HG02798 (cell line): Measurements from ENCODE around the gene CALU.

Experiments
- ATAC-seq: cut with Tn5 transposase; IDR thresholded peaks from one replicate; pipeline ENCODE4 v1.9.1; 2021; ENCODE audit warnings: mild to moderate bottlenecking; ENCODE audit not compliant: unreplicated experiment, poor library complexity

Gene CALU

GRCh38 chr7:128805225-128805624, 66.1 kb downstream of the CALU start:
- no peak for ATAC-seq

- no peak for ATAC-seq
These were observed 68.0 kb downstream of the CALU start for GRCh38 chr7:128807191-128807590.

GRCh38 chr7:128809363-128809762, 70.2 kb downstream of the CALU start:
- no peak for ATAC-seq

GRCh38 chr7:128810473-128810872, 71.3 kb downstream of the CALU start:
- ATAC-seq = no peak

- ATAC-seq = no peak
These were observed 71.8 kb downstream of the CALU start for GRCh38 chr7:128810997-128811396.

- ATAC-seq = no peak
These were observed 72.7 kb downstream of the CALU start for GRCh38 chr7:128811631-128812430.

GRCh38 chr7:128812514-128813168, 73.5 kb downstream of the CALU start:
- no peak for ATAC-seq

GRCh38 chr7:128814499-128814898, 75.3 kb downstream of the CALU start:
- ATAC-seq = no peak

- no peak for ATAC-seq
These were observed 76.3 kb downstream of the CALU start for GRCh38 chr7:128815289-128815942.

GRCh38 chr7:128818694-128819093, 79.5 kb downstream of the CALU start:
- no peak for ATAC-seq
